Spleen (tissue), 11 donors: ENCODE measurements around the gene MRPS7. TPM values are rescaled to one million over a fixed set of nuclear protein-coding genes. Genes with fewer than 3 reads are reported as not detected.
A peak's percentile ranks its signal among the peaks of the same experiment; 100 is the strongest.

Source experiments
- DNase-seq: peaks from one replicate; pipeline ENCODE4 v3.0.0-alpha.2; 2020
- H3K27ac ChIP-seq, 8 donors: fragments of 200-600 bp; sonication (generic) in 7 of 8; 1 replicate in 4 of 8; 2 replicates in 4 of 8; pipeline versions ENCODE4 v1.5.0 to v1.8.0; 2016 to 2021; ENCODE audit warnings: inconsistent platforms in 4 of 8, mild to moderate bottlenecking in 4 of 8, moderate library complexity in 1 of 8
- H3K27me3 ChIP-seq, 7 donors: fragments of 200-600 bp; sonication (generic) in 6 of 7; replicated peaks in 1 of 7; 1 replicate in 4 of 7; 2 replicates in 3 of 7; pipeline versions ENCODE4 v1.5.0 to v1.8.0; 2016 to 2021; ENCODE audit warnings: inconsistent platforms in 3 of 7, mild to moderate bottlenecking in 1 of 7
- H3K36me3 ChIP-seq, 6 donors: fragments of 200-600 bp; sonication (generic) in 5 of 6; 1 replicate in 4 of 6; 2 replicates in 2 of 6; pipeline versions ENCODE4 v1.5.0 to v1.8.0; 2016 to 2021; ENCODE audit warnings: inconsistent platforms in 2 of 6
- H3K4me1 ChIP-seq, 6 donors: fragments of 200-600 bp; sonication (generic) in 5 of 6; 1 replicate in 3 of 6; 2 replicates in 3 of 6; pipeline versions ENCODE4 v1.5.0 to v1.8.0; 2016 to 2021; ENCODE audit warnings: inconsistent platforms in 3 of 6
- H3K4me3 ChIP-seq, 8 donors: fragments of 200-600 bp; sonication (generic) in 7 of 8; 1 replicate in 4 of 8; 2 replicates in 4 of 8; pipeline versions ENCODE4 v1.5.0 to v1.8.0; 2016 to 2021; ENCODE audit warnings: inconsistent platforms in 4 of 8, mild to moderate bottlenecking in 4 of 8, moderate library complexity in 2 of 8
- H3K9me3 ChIP-seq, 8 donors: fragments of 200-600 bp; sonication (generic) in 7 of 8; 1 replicate in 4 of 8; 2 replicates in 4 of 8; pipeline versions ENCODE4 v1.5.0 to v1.8.0; 2016 to 2021; ENCODE audit warnings: inconsistent platforms in 4 of 8
- CTCF ChIP-seq, 11 experiments: fragments of 200-600 bp in 7 of 11; fragments of 450-650 bp in 4 of 11; sonication (generic) in 4 of 11; IDR thresholded peaks in 8 of 11; conservative IDR thresholded peaks in 3 of 11; 1 replicate in 7 of 11; 2 replicates in 4 of 11; pipeline versions ENCODE4 v1.4.0 to v1.8.0; 2016 to 2021; ENCODE audit warnings: antibody characterized with exemption in 11 of 11, inconsistent platforms in 4 of 11, mild to moderate bottlenecking in 1 of 11
- POLR2A ChIP-seq, 3 donors: fragments of 450-650 bp; IDR thresholded peaks; one replicate each; pipeline ENCODE4 v1.5.1; 2017; ENCODE audit warnings: antibody characterized with exemption in 3 of 3, mild to moderate bottlenecking in 1 of 3
- POLR2AphosphoS5 ChIP-seq, 3 donors: sonication (generic); formaldehyde crosslinking; IDR thresholded peaks; one replicate each; pipeline ENCODE4 v1.5.1; 2017; ENCODE audit warnings: antibody characterized with exemption in 3 of 3
- WGBS, 5 donors: extraction: QIAGEN DNeasy Blood & Tissue Kit in 3 of 5; methylation state at CpG; one replicate each; pipeline versions ENCODE4 v1.1.5 to v1.1.7; 2013 to 2018; 5-methylcytosine and 5-hydroxymethylcytosine counted together
- intact Hi-C: fragments of 100-400 bp; cut with DNase I; formaldehyde crosslinking; loops from one replicate; pipeline ENCODE4 v1.15.0; 2023; ENCODE audit warnings: low total_unique reads
- polyA plus RNA-seq, 3 donors: library from polyadenylated mRNA; stranded (reverse); fragments of 200-250 nt; gene quantifications; one replicate each; pipeline ENCODE4 v1.2.1, GENCODE V29; 2013
- total RNA-seq, 7 donors: library from RNA; depleted of rRNA in 3 of 7; stranded (reverse); fragments of >200 nt in 3 of 7; fragmentation: NEBNext Ultra II Directional in 4 of 7; extraction: Animal tissue kit (Norgen Biotek cat#: 25700) in 4 of 7; gene quantifications; one replicate each; pipeline versions ENCODE4 v1.1.0 to v1.2.1, GENCODE V29; 2016 to 2021
- donor health status: healthy with polysubstance abuse.
- donor health status: DM: no; HTN: no; CAD: no; lungs with moderate emphysema.
- donor health status: DM: no; HTN: no; CAD: no.
- donor health status: Bipolar disorder and iron deficiency.
- donor health status: healthy.
- donor health status: DM: no; HTN: no; CAD: no.
- donor health status: DM: yes; HTN: yes; CAD: no.

The MRPS7 gene
- total and polyA plus RNA-seq, 10 donors, result 32.2 to 62.7 (median 36.0) TPM

- peak; percentile 82 for DNase-seq
- intact Hi-C loops, result no loop called here
- peak overlapping the region in 7 of 8 donors; percentile 68 to 90 (median 80) for H3K27ac ChIP-seq
These were observed 47.3 kb downstream of the MRPS7 start for GRCh38 chr17:75308732-75309629.

GRCh38 chr17:75313941-75314551, 52.4 kb downstream of the MRPS7 start:
- Histone ChIP-seq H3K27me3 (no peaks in the 10 kb centered on the region), H3K27ac (peak overlapping the region; percentile 46 to 90 (median 83)), H3K36me3 (peaks cover 0 to 21% (median 12%) of the 10 kb centered on the region in 6 donors), H3K4me3 (no peak overlapping the region), H3K4me1 (peaks cover 3 to 100% (median 78%) of the 10 kb centered on the region in 6 donors), H3K9me3 (no peaks in the 10 kb centered on the region)
- peak; percentile 35 to 80 (median 58) for TF ChIP-seq POLR2AphosphoS5 (IDR thresholded peaks at IDR 0.05)
- TF ChIP-seq CTCF (IDR thresholded peaks at IDR 0.05 in 8 of 11, conservative IDR thresholded peaks at IDR 0.05 in 3 of 11), result no peak
- intact Hi-C loops, result no loop called here
- no peak for DNase-seq
- WGBS, 5 donors, result 49 to 73% (median 60%) methylated on average over 14 of the region's 14 CpGs

More at GRCh38 chr17:75308732-75309629, 47.3 kb downstream of the MRPS7 start:
- Histone ChIP-seq H3K36me3 (no peaks in the 10 kb centered on the region), H3K27me3 (no peaks in the 10 kb centered on the region), H3K9me3 (no peaks in the 10 kb centered on the region), H3K4me3 (peak overlapping the region in 1 of 8 donors; percentile 14), H3K4me1 (peaks cover 3 to 81% (median 49%) of the 10 kb centered on the region in 6 donors)
- WGBS, 5 donors, result 45 to 67% (median 60%) methylated on average over 19 to 20 of the region's 20 CpGs
- TF ChIP-seq CTCF (IDR thresholded peaks at IDR 0.05 in 8 of 11, conservative IDR thresholded peaks at IDR 0.05 in 3 of 11) (no peak), POLR2AphosphoS5 (IDR thresholded peaks at IDR 0.05) (peak in 2 of 3 donors; percentile 55 to 65)

- Histone ChIP-seq H3K27ac (peak overlapping the region; percentile 4 to 90 (median 83)), H3K27me3 (no peaks in the 10 kb centered on the region), H3K9me3 (no peaks in the 10 kb centered on the region), H3K4me3 (no peak overlapping the region), H3K4me1 (peaks cover 0 to 100% (median 63%) of the 10 kb centered on the region in 6 donors), H3K36me3 (peaks cover 0 to 38% (median 25%) of the 10 kb centered on the region in 6 donors)
- intact Hi-C loops, result no loop called here
- TF ChIP-seq POLR2AphosphoS5 (IDR thresholded peaks at IDR 0.05), result peak in 2 of 3 donors; percentile 53 to 63
- no peak for TF ChIP-seq POLR2A (IDR thresholded peaks at IDR 0.05)
- TF ChIP-seq CTCF (IDR thresholded peaks at IDR 0.05 in 8 of 11, conservative IDR thresholded peaks at IDR 0.05 in 3 of 11), result no peak
- WGBS, 5 donors, result 65 to 83% (median 76%) methylated on average over 17 to 19 of the region's 19 CpGs
- DNase-seq, result no peak
These were observed 54.0 kb downstream of the MRPS7 start for GRCh38 chr17:75315541-75316243.

Other genes with a start within 250 kb of the MRPS7 start
- gene MRPL58, start 249.2 kb upstream of the MRPS7 start, total RNA-seq, result 10 to 100 TPM; 16.5 to 60.7 (median 20.5) TPM
- gene MRPL58, start 249.2 kb upstream of the MRPS7 start, polyA plus RNA-seq, result 10 to 100 TPM; 33.1 to 43.3 (median 41.6) TPM
- 100 to 1,000 TPM; 124 to 164 (median 137) TPM for gene ATP5PD, start 214.9 kb upstream of the MRPS7 start, total RNA-seq
- gene ATP5PD, start 214.9 kb upstream of the MRPS7 start, polyA plus RNA-seq, result 100 to 1,000 TPM; 257 to 312 (median 270) TPM
- gene KCTD2, start 214.7 kb upstream of the MRPS7 start, total RNA-seq, result 10 to 100 TPM; 23.0 to 28.4 (median 25.5) TPM
- gene KCTD2, start 214.7 kb upstream of the MRPS7 start, polyA plus RNA-seq, result 10 to 100 TPM; 11.0 to 27.2 (median 11.9) TPM
- gene SLC16A5, start 173.9 kb upstream of the MRPS7 start, total RNA-seq, result 10 to 100 TPM in 6 of 7 donors, 1 to 10 TPM in 1; 9.3 to 31.0 (median 14.9) TPM
- gene SLC16A5, start 173.9 kb upstream of the MRPS7 start, polyA plus RNA-seq, result 1 to 10 TPM; 3.1 to 6.4 (median 4.7) TPM
- 10 to 100 TPM; 10.5 to 19.2 (median 14.7) TPM for gene ARMC7, start 151.9 kb upstream of the MRPS7 start, total RNA-seq
- gene ARMC7, start 151.9 kb upstream of the MRPS7 start, polyA plus RNA-seq, result 10 to 100 TPM in 2 of 3 donors, 1 to 10 TPM in 1; 7.8 to 12.4 (median 10.0) TPM
- 10 to 100 TPM; 48.2 to 77.9 (median 54.6) TPM for gene NT5C, start 130.1 kb upstream of the MRPS7 start, total RNA-seq
- 100 to 1,000 TPM; 105 to 145 (median 139) TPM for gene NT5C, start 130.1 kb upstream of the MRPS7 start, polyA plus RNA-seq
- gene JPT1, start 107.4 kb upstream of the MRPS7 start, total RNA-seq, result 100 to 1,000 TPM in 2 of 7 donors, 10 to 100 TPM in 5; 47.1 to 116 (median 92.1) TPM
- gene JPT1, start 107.4 kb upstream of the MRPS7 start, polyA plus RNA-seq, result 100 to 1,000 TPM; 106 to 192 (median 164) TPM
- gene SUMO2, start 78.9 kb upstream of the MRPS7 start, total RNA-seq, result 100 to 1,000 TPM in 4 of 7 donors, 10 to 100 TPM in 3; 67.7 to 310 (median 251) TPM
- gene SUMO2, start 78.9 kb upstream of the MRPS7 start, polyA plus RNA-seq, result 100 to 1,000 TPM in 2 of 3 donors, 10 to 100 TPM in 1; 97.3 to 127 (median 117) TPM
- gene NUP85, start 56.2 kb upstream of the MRPS7 start, total RNA-seq, result 10 to 100 TPM; 35.5 to 83.8 (median 66.1) TPM
- gene NUP85, start 56.2 kb upstream of the MRPS7 start, polyA plus RNA-seq, result 10 to 100 TPM; 45.8 to 79.8 (median 61.8) TPM
- 10 to 100 TPM; 38.0 to 73.7 (median 65.2) TPM for gene GGA3, start 273 bp upstream of the MRPS7 start, total RNA-seq
- gene GGA3, start 273 bp upstream of the MRPS7 start, polyA plus RNA-seq, result 10 to 100 TPM; 14.1 to 37.9 (median 26.9) TPM
- 10 to 100 TPM; 27.1 to 47.3 (median 38.0) TPM for gene MIF4GD, start 9.4 kb downstream of the MRPS7 start, total RNA-seq
- 10 to 100 TPM; 28.2 to 38.0 (median 34.3) TPM for gene MIF4GD, start 9.4 kb downstream of the MRPS7 start, polyA plus RNA-seq
- gene SLC25A19, start 27.6 kb downstream of the MRPS7 start, total RNA-seq, result 10 to 100 TPM; 12.4 to 32.5 (median 19.1) TPM
- gene SLC25A19, start 27.6 kb downstream of the MRPS7 start, polyA plus RNA-seq, result 10 to 100 TPM; 18.5 to 21.2 (median 19.2) TPM
- gene GRB2, start 143.8 kb downstream of the MRPS7 start, total RNA-seq, result 100 to 1,000 TPM; 180 to 352 (median 238) TPM
- 100 to 1,000 TPM in 1 of 3 donors, 10 to 100 TPM in 2; 66.8 to 117 (median 85.2) TPM for gene GRB2, start 143.8 kb downstream of the MRPS7 start, polyA plus RNA-seq
- 100 to 1,000 TPM in 1 of 7 donors, 10 to 100 TPM in 6; 66.6 to 101 (median 94.1) TPM for gene TMEM94, start 194.8 kb downstream of the MRPS7 start, total RNA-seq
- 10 to 100 TPM; 24.8 to 77.8 (median 59.5) TPM for gene TMEM94, start 194.8 kb downstream of the MRPS7 start, polyA plus RNA-seq